NCI-H146 treated with DMSO at 0.1 percent for 48 hours (cell line): ENCODE data around the gene MNT.

Source experiments
- DNase-seq: peaks from one replicate; lab custom pipeline; 2025; ENCODE audit not compliant: unreplicated experiment; lab: John Stamatoyannopoulos, UW

MNT gene

GRCh38 chr17:2364763-2365116 lies 36.1 kb downstream of the MNT start:
- no peak for DNase-seq

- no peak for DNase-seq
Observed at GRCh38 chr17:2363851-2364762, 36.8 kb downstream of the MNT start.

GRCh38 chr17:2363318-2363717 lies 37.5 kb downstream of the MNT start:
- DNase-seq = no peak

- no peak for DNase-seq
Observed at GRCh38 chr17:2362881-2363280, 38.0 kb downstream of the MNT start.

GRCh38 chr17:2362416-2362815 lies 38.4 kb downstream of the MNT start:
- no peak for DNase-seq

- no peak for DNase-seq
Observed at GRCh38 chr17:2362016-2362415, 38.8 kb downstream of the MNT start.

- no peak for DNase-seq
Observed at GRCh38 chr17:2361010-2361760, 39.7 kb downstream of the MNT start.

- no peak for DNase-seq
Observed at GRCh38 chr17:2357931-2358434, 42.9 kb downstream of the MNT start.

GRCh38 chr17:2357237-2357636 lies 43.6 kb downstream of the MNT start:
- no peak for DNase-seq

- DNase-seq = no peak
Observed at GRCh38 chr17:2354311-2354710, 46.5 kb downstream of the MNT start.

GRCh38 chr17:2351269-2351668 lies 49.6 kb downstream of the MNT start:
- no peak for DNase-seq

GRCh38 chr17:2347805-2348685 lies 52.8 kb downstream of the MNT start:
- DNase-seq = peak; percentile 90

GRCh38 chr17:2346475-2346874 lies 54.4 kb downstream of the MNT start:
- DNase-seq = no peak

- no peak for DNase-seq
Observed at GRCh38 chr17:2344528-2344927, 56.3 kb downstream of the MNT start.

GRCh38 chr17:2343421-2343820 lies 57.4 kb downstream of the MNT start:
- no peak for DNase-seq

- DNase-seq = no peak
Observed at GRCh38 chr17:2338315-2338657, 62.6 kb downstream of the MNT start.

- DNase-seq = peak; percentile 34
Observed at GRCh38 chr17:2337544-2338314, 63.1 kb downstream of the MNT start.

GRCh38 chr17:2336852-2337543 lies 63.9 kb downstream of the MNT start, which contains the start of gene SGSM2:
TSS of gene SGSM2 (plus strand) at chr17:2337501. CDS start at chr17:2337689, 188 bp downstream.
- peak; percentile 52 for DNase-seq

- peak; percentile 54 for DNase-seq
Observed at GRCh38 chr17:2336215-2336851, 64.5 kb downstream of the MNT start, which contains the start of gene TSR1. TSS of gene TSR1 (minus strand) at chr17:2336457. CDS start at chr17:2336427, 30 bp downstream.
